ENCODE data around the gene NXT1. TPM values are rescaled to one million over a fixed set of nuclear protein-coding genes. Genes with fewer than 3 reads are reported as not detected.

NXT1 gene
- total RNA-seq, 1 experiment from 2014 or later = 40.1 TPM

- peaks cover 39% of the 10 kb centered on the region for H3K4me1 Mint-ChIP-seq (ENCODE audit: insufficient read depth, unreplicated experiment)
- BruUV-seq (replicated peaks) = no TSS peak
- intact Hi-C loops (cut with micrococcal nuclease) = no loop called here
- no peak for DNase-seq (ENCODE audit: unreplicated experiment)
- ChIA-PET POLR2A (interaction anchor here (0.7 to 12.7 kb wide), 9 partner anchors 9 to 675 kb away, joined by 3 to 261 read pairs (median 4); partner anchors contain the start of genes NAPB and NXT1), CTCF (interaction anchor here (1.0 to 1.3 kb wide), 3 partner anchors 49 to 675 kb away, joined by 4 to 5 read pairs (median 4); no protein-coding TSS in a partner anchor)
- H3K9me3 Mint-ChIP-seq (ENCODE audit: unreplicated experiment) = no peaks in the 10 kb centered on the region
- H3K27ac Mint-ChIP-seq (ENCODE audit: low read depth, unreplicated experiment) = no peak overlapping the region
- peak overlapping the region; percentile 40 for H3K4me3 Mint-ChIP-seq (ENCODE audit: unreplicated experiment)
- TF ChIP-seq, protein P1, sequence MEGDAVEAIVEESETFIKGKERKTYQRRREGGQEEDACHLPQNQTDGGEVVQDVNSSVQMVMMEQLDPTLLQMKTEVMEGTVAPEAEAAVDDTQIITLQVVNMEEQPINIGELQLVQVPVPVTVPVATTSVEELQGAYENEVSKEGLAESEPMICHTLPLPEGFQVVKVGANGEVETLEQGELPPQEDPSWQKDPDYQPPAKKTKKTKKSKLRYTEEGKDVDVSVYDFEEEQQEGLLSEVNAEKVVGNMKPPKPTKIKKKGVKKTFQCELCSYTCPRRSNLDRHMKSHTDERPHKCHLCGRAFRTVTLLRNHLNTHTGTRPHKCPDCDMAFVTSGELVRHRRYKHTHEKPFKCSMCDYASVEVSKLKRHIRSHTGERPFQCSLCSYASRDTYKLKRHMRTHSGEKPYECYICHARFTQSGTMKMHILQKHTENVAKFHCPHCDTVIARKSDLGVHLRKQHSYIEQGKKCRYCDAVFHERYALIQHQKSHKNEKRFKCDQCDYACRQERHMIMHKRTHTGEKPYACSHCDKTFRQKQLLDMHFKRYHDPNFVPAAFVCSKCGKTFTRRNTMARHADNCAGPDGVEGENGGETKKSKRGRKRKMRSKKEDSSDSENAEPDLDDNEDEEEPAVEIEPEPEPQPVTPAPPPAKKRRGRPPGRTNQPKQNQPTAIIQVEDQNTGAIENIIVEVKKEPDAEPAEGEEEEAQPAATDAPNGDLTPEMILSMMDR (IDR thresholded peaks at IDR 0.05; ENCODE audit: unreplicated experiment) = no peak
- peaks cover 68% of the 10 kb centered on the region for H3K36me3 Mint-ChIP-seq (ENCODE audit: insufficient read depth, unreplicated experiment)
- no peaks in the 10 kb centered on the region for H3K27me3 Mint-ChIP-seq (ENCODE audit: insufficient read depth, unreplicated experiment)
These were observed 15.8 kb downstream of the NXT1 start for GRCh38 chr20:23366384-23366783.

GRCh38 chr20:23367770-23368169, 17.2 kb downstream of the NXT1 start:
- ChIA-PET POLR2A (interaction anchor here (0.9 to 12.7 kb wide), 12 partner anchors 10 to 994 kb away, joined by 3 to 261 read pairs (median 6); partner anchors contain the start of genes NAPB and NXT1), CTCF (interaction anchor here (0.6 to 1.6 kb wide), 5 partner anchors 9 to 676 kb away, joined by 3 to 5 read pairs (median 3); no protein-coding TSS in a partner anchor)
- intact Hi-C loops (cut with micrococcal nuclease) = no loop called here
- BruUV-seq (replicated peaks) = no TSS peak
- H3K36me3 Mint-ChIP-seq (ENCODE audit: insufficient read depth, unreplicated experiment) = peaks cover 76% of the 10 kb centered on the region
- no peaks in the 10 kb centered on the region for H3K27me3 Mint-ChIP-seq (ENCODE audit: insufficient read depth, unreplicated experiment)
- no peak for DNase-seq (ENCODE audit: unreplicated experiment)
- TF ChIP-seq, protein P1 (IDR thresholded peaks at IDR 0.05; ENCODE audit: unreplicated experiment) = no peak
- no peak overlapping the region for H3K4me3 Mint-ChIP-seq (ENCODE audit: unreplicated experiment)
- H3K9me3 Mint-ChIP-seq (ENCODE audit: unreplicated experiment) = no peaks in the 10 kb centered on the region
- H3K4me1 Mint-ChIP-seq (ENCODE audit: insufficient read depth, unreplicated experiment) = peaks cover 38% of the 10 kb centered on the region
- H3K27ac Mint-ChIP-seq (ENCODE audit: low read depth, unreplicated experiment) = no peak overlapping the region

GRCh38 chr20:23368316-23369071, 17.9 kb downstream of the NXT1 start:
- intact Hi-C loops (cut with micrococcal nuclease) = no loop called here
- Mint-ChIP-seq H3K9me3 (ENCODE audit: unreplicated experiment) (no peaks in the 10 kb centered on the region), H3K27me3 (ENCODE audit: insufficient read depth, unreplicated experiment) (no peaks in the 10 kb centered on the region), H3K36me3 (ENCODE audit: insufficient read depth, unreplicated experiment) (peaks cover 82% of the 10 kb centered on the region), H3K27ac (ENCODE audit: low read depth, unreplicated experiment) (no peak overlapping the region), H3K4me1 (ENCODE audit: insufficient read depth, unreplicated experiment) (peaks cover 31% of the 10 kb centered on the region), H3K4me3 (ENCODE audit: unreplicated experiment) (no peak overlapping the region)
- TF ChIP-seq, protein P1 (IDR thresholded peaks at IDR 0.05; ENCODE audit: unreplicated experiment) = no peak
- no TSS peak for BruUV-seq (replicated peaks)
- POLR2A ChIA-PET = interaction anchor here (0.7 to 12.7 kb wide), 12 partner anchors 10 to 994 kb away, joined by 3 to 261 read pairs (median 6); partner anchors contain the start of genes NAPB and NXT1
- CTCF ChIA-PET = interaction anchor here (0.6 to 1.6 kb wide), 7 partner anchors 10 to 677 kb away, joined by 3 to 4 read pairs (median 3); no protein-coding TSS in a partner anchor
- no peak for DNase-seq (ENCODE audit: unreplicated experiment)

DNA sequence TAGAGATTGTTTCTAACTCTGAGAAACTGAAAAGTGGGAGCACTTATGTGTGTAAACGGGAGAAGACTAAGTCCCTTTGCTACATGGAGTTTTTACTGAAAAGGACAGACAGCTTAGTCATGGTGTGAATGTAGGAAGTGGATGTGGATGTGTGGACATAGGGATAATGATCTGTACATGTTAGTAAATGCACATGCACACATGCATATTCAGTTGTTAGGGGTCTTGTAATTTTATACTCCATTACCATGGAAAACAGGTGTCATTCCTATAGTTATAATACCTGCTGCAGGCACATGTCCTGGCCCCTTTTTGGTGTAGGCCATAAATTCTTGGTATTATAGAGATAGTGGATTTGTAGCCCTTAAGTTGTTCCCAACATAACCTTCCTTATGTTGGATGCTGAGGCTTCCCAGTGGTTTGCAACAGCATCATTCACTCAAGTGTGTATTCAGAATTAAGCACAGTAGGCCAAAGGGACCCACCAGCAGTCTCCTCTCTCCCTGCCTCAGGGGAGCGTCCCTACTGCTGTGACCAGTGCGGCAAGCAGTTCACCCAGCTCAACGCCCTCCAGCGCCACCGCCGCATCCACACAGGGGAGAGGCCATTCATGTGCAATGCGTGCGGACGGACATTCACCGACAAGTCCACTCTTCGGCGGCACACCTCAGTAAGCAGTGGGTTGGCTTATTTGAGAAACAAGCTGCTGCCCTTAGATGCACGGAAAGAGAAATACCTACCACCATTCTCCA, 18.7 kb downstream of the NXT1 start:
- ChIA-PET CTCF (interaction anchor here (0.7 to 1.6 kb wide), 6 partner anchors 11 to 677 kb away, joined by 3 to 4 read pairs (median 3); no protein-coding TSS in a partner anchor), POLR2A (interaction anchor here (0.7 to 12.7 kb wide), 9 partner anchors 8 to 267 kb away, joined by 3 to 261 read pairs (median 7); partner anchors contain the start of genes NAPB and NXT1)
- no TSS peak for BruUV-seq (replicated peaks)
- H3K27me3 Mint-ChIP-seq (ENCODE audit: insufficient read depth, unreplicated experiment) = no peaks in the 10 kb centered on the region
- no peaks in the 10 kb centered on the region for H3K9me3 Mint-ChIP-seq (ENCODE audit: unreplicated experiment)
- TF ChIP-seq, protein P1 (IDR thresholded peaks at IDR 0.05; ENCODE audit: unreplicated experiment) = no peak
- peaks cover 88% of the 10 kb centered on the region for H3K36me3 Mint-ChIP-seq (ENCODE audit: insufficient read depth, unreplicated experiment)
- intact Hi-C loops (cut with micrococcal nuclease) = no loop called here
- no peak overlapping the region for H3K27ac Mint-ChIP-seq (ENCODE audit: low read depth, unreplicated experiment)
- no peak overlapping the region for H3K4me3 Mint-ChIP-seq (ENCODE audit: unreplicated experiment)
- no peak for DNase-seq (ENCODE audit: unreplicated experiment)
- H3K4me1 Mint-ChIP-seq (ENCODE audit: insufficient read depth, unreplicated experiment) = peaks cover 29% of the 10 kb centered on the region
